Head of caudate nucleus (tissue), 42 donors: ENCODE results near the gene TPPP3.

Source experiments
- DNase-seq, 42 donors: peaks; one replicate each; pipeline versions ENCODE4 v3.0.0 to v3.0.0-alpha.2; 2020 to 2021; ENCODE audit warnings: mixed read lengths in 7 of 42
- intact Hi-C: fragments of 100-400 bp; cut with DNase I; formaldehyde crosslinking; loops from one replicate; pipeline ENCODE4 v1.15.0; 2022

Gene TPPP3

DNA sequence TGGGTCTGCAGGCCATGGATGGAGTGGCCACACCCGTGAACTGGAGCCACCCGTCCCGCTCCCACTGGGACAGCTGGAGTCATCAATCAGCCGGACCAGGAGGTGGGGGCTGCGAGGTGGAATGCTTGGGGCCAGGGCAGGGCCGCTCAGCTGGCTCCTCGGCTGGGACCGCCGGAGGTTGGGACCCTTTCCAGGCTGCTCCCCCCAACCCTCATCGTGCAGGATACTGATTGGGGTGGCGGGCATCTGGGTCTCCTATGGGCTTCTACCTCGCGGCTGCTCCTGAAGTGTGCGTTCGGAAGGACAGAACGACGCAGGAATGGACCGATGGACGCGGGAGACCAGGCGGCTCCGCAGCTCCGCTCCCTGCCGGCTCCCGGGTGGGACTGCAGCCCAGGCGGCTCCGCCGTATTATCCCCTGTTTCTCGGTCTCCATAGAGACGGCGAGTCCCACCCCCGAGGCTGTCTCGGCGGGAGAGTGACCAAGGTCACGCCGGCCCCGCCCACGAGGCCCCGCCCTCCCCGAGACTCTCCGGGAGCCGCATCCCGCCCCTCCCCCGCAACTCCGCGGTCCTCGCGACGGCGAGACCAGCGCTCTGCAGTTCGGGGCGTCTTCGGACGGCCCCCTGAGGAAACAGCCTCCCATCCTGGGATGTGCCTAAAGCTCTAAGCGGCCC lies at the start of gene TPPP3:
TSS of gene TPPP3 (minus strand) at position 388 of the 677 bp plus-strand sequence. CDS start 2,387 bp downstream, outside the sequence.
- peak; percentile 76 to 95 (median 89) for DNase-seq
- intact Hi-C loops, result no loop called here

GRCh38 chr16:67442581-67443255 lies 49.4 kb upstream of the TPPP3 start:
- no peak for DNase-seq
- intact Hi-C loops, result no loop called here

DNA sequence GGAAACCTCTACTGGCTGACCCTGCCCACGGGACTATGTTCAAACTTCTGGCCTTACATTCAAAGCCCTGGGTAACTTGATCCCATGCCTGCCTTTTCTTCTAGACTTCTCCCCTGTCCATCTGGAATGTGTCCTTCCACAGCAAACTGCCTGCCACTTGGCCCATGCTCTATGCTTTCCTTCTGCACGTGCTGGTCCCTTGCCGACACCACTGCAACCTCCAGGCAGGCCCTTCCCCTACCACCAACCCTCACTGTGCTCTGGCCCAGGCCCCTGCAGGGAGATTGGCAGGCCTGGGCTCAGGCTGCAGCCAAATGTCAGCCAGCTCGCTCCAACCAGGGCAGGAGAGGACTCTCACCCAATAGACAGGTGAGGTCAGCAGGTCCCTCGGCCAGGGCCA lies 48.6 kb upstream of the TPPP3 start:
- intact Hi-C loops, result no loop called here
- DNase-seq, result no peak

- intact Hi-C loops, result no loop called here
- DNase-seq, result peak in 26 of 42 donors; percentile 14 to 77 (median 46)
Measured at GRCh38 chr16:67441271-67441753, 48.0 kb upstream of the TPPP3 start.

GRCh38 chr16:67438824-67439393 lies 45.6 kb upstream of the TPPP3 start:
- intact Hi-C loops, result no loop called here
- DNase-seq, result no peak

- no peak for DNase-seq
- intact Hi-C loops, result no loop called here
Measured at GRCh38 chr16:67438098-67438791, 44.9 kb upstream of the TPPP3 start.

- intact Hi-C loops, result no loop called here
- DNase-seq, result no peak
Measured at GRCh38 chr16:67437513-67437912, 44.2 kb upstream of the TPPP3 start.

- intact Hi-C loops, result no loop called here
- DNase-seq, result no peak
Measured at GRCh38 chr16:67436640-67437193, 43.4 kb upstream of the TPPP3 start.

DNA sequence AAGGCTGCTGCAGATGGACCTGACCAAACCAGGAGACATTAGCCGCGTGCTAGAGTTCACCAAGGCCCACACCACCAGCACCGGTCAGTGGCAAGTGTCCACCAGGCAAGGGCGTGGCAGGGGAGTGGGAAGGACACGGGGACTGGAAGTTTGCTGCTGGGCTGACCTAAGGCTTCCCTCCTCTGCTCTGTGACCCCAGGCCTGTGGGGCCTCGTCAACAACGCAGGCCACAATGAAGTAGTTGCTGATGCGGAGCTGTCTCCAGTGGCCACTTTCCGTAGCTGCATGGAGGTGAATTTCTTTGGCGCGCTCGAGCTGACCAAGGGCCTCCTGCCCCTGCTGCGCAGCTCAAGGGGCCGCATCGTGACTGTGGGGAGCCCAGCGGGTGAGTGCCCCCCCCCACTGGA lies 42.5 kb upstream of the TPPP3 start:
- no peak for DNase-seq
- intact Hi-C loops, result no loop called here

DNA sequence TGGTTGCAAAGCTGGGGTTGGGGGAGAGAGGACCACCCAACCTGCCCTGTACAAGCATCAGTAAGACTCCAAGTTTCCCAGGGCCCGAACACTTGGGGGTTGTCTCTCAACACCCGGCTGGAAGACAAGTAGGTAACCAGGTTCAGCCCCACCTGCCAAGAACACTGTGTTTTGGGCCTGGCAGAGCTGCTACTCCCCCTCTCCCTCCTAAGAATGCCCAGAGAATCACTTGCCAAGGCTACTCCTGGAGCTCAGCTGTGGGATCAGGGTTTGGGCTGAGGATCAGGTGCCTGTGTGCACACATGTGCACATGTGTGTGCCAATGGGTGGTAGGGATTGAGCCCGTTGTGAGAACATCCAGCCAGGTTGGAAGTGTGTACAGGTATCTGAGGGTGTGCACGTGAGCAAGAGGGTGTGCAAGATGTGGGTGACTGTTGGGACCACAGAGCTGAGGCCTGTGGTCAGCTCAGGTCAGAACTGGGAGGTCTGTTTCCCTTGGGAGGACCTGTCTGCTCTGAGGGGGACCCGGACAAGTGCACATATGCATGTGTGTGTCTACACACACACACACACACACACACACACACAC lies 39.9 kb upstream of the TPPP3 start:
- intact Hi-C loops, result no loop called here
- DNase-seq, result no peak

GRCh38 chr16:67432506-67432890 lies 39.2 kb upstream of the TPPP3 start:
- intact Hi-C loops, result no loop called here
- DNase-seq, result no peak

DNA sequence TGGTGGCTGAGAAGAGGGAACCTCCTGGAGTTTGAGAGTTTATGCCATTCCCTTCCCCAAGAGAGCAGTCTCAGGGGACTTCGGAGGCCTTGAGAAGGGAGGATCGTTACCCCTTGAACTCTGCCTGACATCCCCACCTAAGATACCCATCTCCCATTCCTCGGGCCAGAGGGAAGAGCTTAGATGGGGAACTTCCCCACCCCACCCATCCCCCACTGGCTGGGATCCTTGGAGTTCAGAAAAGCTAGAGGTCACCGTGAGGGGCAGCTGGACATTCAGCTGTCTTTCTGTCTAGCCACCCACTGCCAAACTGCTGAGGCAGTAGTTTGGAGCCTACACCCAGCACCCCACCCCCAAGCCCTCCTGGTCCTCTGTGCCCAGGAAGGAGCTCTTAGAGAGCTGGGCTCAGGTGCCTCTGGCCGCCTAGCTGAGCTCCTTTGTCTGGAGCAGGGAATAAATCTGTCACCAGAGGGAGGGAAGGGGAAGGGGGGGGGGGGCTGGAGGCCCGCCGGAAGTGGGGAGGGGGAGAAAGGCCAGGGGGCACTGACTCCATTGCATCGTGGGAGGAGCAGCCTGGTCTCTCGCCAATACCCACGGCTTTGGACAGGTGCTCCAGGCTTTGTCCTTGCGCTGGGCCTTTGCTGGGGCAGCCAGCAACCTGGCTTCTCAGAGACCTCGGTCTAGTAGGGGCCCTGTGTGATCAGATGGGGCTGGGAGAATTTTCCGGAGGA lies 38.6 kb upstream of the TPPP3 start:
- DNase-seq, result no peak
- intact Hi-C loops, result no loop called here

- intact Hi-C loops, result no loop called here
- peak in 41 of 42 donors; percentile 32 to 79 (median 59) for DNase-seq
Measured at GRCh38 chr16:67430977-67431774, 37.9 kb upstream of the TPPP3 start, which contains the start of gene HSD11B2. Gene HSD11B2 (plus strand): TSS chr16:67431121. CDS start chr16:67431249, 128 bp downstream.

GRCh38 chr16:67430504-67430976 lies 37.2 kb upstream of the TPPP3 start:
- DNase-seq, result peak in 30 of 42 donors; percentile 22 to 70 (median 44)
- intact Hi-C loops, result no loop called here

DNA sequence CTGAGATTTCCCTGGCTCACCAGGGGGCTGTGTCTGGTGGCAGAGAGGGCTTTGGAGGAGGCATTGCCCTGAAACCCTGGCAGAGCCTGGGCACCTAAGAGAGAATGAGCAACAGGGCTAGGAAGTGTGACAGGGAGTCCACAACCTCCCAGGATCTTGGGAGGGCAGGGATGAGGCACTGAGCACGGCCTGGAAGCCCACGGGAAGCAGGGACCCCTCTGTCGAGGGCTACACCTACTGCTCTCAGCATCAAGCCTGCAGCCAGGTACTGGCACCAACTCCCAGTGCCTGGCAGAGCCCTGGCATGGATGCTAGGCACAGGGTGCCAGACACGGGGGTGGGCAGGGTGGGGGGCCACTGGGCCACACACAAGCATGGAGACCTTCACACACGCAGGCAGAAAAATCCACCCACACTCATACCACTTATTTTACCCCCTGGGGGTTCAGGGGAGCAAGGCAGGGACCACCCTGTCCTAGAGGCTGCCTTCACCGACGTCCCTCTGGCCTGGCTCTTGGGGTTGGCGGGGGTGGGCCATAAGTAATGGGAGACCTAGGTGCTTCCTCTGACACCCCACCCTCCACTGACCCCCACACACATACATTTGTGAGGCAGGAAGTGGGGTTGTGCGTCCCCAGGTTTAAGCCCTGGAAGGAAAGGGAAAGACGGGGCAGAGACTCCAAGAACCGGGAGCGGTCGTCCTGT lies 36.7 kb upstream of the TPPP3 start:
- DNase-seq, result no peak
- intact Hi-C loops, result loop anchor here (5.0 kb wide), 1 partner anchor 32 kb away; no protein-coding TSS in a partner anchor

GRCh38 chr16:67429053-67429798 lies 35.9 kb upstream of the TPPP3 start:
- no peak for DNase-seq
- intact Hi-C loops, result loop anchor here (5.0 kb wide), 1 partner anchor 33 kb away; no protein-coding TSS in a partner anchor
